SK-N-MC (cell line): Measurements from ENCODE around the gene DNAH11.

Experiments used
- DNase-seq: peaks from one replicate; pipeline ENCODE4 v3.0.0-alpha.2; 2011; ENCODE audit warnings: low read depth, low spot score
- H3K27ac ChIP-seq: fragments of 200-600 bp; sonication (generic); 2 replicates; pipeline ENCODE4 v1.5.1; 2016; ENCODE audit warnings: mixed run types
- H3K36me3 ChIP-seq: fragments of 200-600 bp; sonication (generic); 2 replicates; pipeline ENCODE4 v1.6.1; 2017; ENCODE audit warnings: antibody characterized with exemption, low read length, mixed read lengths; ENCODE audit not compliant: insufficient read depth
- H3K4me3 ChIP-seq: fragments of 200-600 bp; sonication (generic); 2 replicates; pipeline ENCODE4 v1.5.1; 2016
- H3K9ac ChIP-seq: fragments of 200-600 bp; sonication (generic); 2 replicates; pipeline ENCODE4 v1.8.0; 2017; ENCODE audit warnings: mixed run types, mixed read lengths; ENCODE audit not compliant: insufficient read length
- H3K9me3 ChIP-seq: fragments of 200-600 bp; sonication (generic); 2 replicates; pipeline ENCODE4 v1.6.1; 2017; ENCODE audit warnings: low read depth, mild to moderate bottlenecking, antibody characterized with exemption, low read length, moderate library complexity, mixed read lengths
- EZH2 ChIP-seq: fragments of 200-600 bp; sonication (generic); IDR thresholded peaks from one replicate; pipeline ENCODE4 v1.6.1; 2017; ENCODE audit warnings: antibody characterized with exemption
- FOXP2 ChIP-seq: optimal IDR thresholded peaks from 2 replicates; pipeline ENCODE3; 2011; ENCODE audit warnings: mild to moderate bottlenecking, moderate library complexity; ENCODE audit not compliant: insufficient read depth; ENCODE audit errors: extremely low read length, control extremely low read depth
- POLR2AphosphoS5 ChIP-seq: IDR thresholded peaks from 2 replicates; pipeline ENCODE4 v1.6.1; 2012; ENCODE audit warnings: mild to moderate bottlenecking, low read depth, low read length, borderline replicate concordance

Gene DNAH11

DNA sequence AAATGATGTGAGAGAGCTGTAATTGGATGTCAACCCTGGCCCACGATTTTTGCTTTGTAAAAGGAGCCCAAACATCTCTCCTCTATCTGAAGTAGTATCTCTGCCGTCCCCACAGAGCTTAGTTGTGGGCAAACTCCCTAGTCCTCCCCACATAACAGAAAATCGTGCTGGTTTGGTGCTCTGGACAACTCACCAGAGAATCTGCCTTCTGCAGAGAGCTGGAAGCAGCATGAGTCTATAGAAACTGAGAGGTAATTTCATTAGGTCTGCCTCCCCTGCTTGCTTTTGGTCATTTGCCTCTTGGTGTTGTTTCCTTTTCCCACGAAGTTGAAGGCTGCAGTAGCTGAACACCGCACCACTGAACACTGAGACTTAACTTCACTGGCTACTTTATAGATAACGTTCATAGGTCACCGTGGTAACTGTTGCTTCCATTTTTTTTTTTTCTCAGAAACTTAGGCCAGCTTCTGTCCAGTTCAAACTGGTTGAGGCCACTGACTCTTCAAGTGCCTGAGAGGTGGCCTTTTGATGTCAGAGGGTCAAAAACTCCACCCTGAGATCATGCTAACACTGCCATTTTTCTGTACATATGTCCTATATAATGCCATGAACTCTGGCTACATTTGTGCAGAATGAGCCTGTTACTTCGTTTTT lies 406.2 kb downstream of the DNAH11 start:
- Histone ChIP-seq H3K4me3 (no peak overlapping the region), H3K9ac (no peak overlapping the region), H3K27ac (no peak overlapping the region), H3K36me3 (no peaks in the 10 kb centered on the region), H3K9me3 (no peaks in the 10 kb centered on the region)
- DNase-seq: no peak
- TF ChIP-seq EZH2 (no peak), POLR2AphosphoS5 (no peak), FOXP2 (no peak)
